ENCODE results near the gene COLEC12. TPM values are rescaled to one million over a fixed set of nuclear protein-coding genes. Genes with fewer than 3 reads are reported as not detected.

COLEC12 gene
- total and polyA plus RNA-seq, 10 of the 15 experiments (the other 5 are each of a cell fraction or from before 2014, with no cell fraction given): 0.04 to 0.05 TPM; not detected in 8

DNA sequence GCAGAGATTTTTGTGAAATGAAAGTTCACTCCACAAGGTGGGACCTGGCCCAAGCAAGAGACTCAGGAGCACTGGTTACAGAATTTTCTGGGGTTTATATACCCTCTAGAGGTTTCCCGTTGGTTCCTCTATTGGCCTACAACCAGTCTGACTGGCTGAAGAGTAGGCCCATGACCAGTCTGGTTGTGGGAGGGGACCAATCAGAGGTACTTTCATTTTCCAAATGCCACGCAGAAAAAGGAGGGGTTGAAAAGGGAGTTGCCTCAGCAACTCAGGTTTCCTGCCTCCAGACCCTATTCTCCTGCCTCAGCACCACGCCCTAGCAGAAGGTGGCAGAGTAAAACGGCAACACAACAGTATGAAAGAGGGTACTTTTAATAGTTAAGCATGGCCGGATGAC, 98.4 kb downstream of the COLEC12 start:
- FAIRE-seq: no peak

More for the DNA sequence above, 98.4 kb downstream of the COLEC12 start:
- Histone ChIP-seq H2AFZ (ENCODE audit: control insufficient read depth, low read depth, low read length) (no peak overlapping the region), H3K36me3 (ENCODE audit: control insufficient read depth in 2 of 2, insufficient read depth in 2 of 2, low read length in 1 of 2) (no peaks in the 10 kb centered on the region), H4K20me1 (ENCODE audit: control insufficient read depth, insufficient read depth) (no peaks in the 10 kb centered on the region), H3K9ac (ENCODE audit: control insufficient read depth, insufficient read depth, low read length) (no peak overlapping the region), H3K4me2 (ENCODE audit: control insufficient read depth, insufficient read depth) (no peak overlapping the region), H3K27ac (ENCODE audit: control insufficient read depth, insufficient read depth) (no peak overlapping the region), H3K27me3 (replicated peaks in 1 of 2; ENCODE audit: control insufficient read depth in 2 of 2, insufficient read depth in 2 of 2, low read length in 1 of 2) (no peaks in the 10 kb centered on the region), H3K79me2 (ENCODE audit: control insufficient read depth, insufficient read depth, low read length) (no peaks in the 10 kb centered on the region), H3K4me3 (no peak overlapping the region), H3K4me1 (ENCODE audit: control insufficient read depth, insufficient read depth, low read length) (no peaks in the 10 kb centered on the region), H3K9me3 (replicated peaks; ENCODE audit: control insufficient read depth, insufficient read depth, low read length) (no peaks in the 10 kb centered on the region; the same call in 2 of the 3 replicates)
- SMC1A ChIA-PET (ENCODE audit: uncharacterized antibody, unreplicated experiment): no interaction called here
- in situ Hi-C loops (cut with MboI) (no loop called here), intact Hi-C loops (cut with micrococcal nuclease; ENCODE audit: unreplicated experiment) (no loop called here)
- no peak for ATAC-seq
- whole genome bisulfite sequencing (ENCODE audit: insufficient coverage, insufficient replicate concordance, low lambda C conversion rate, missing lambda C conversion rate): 15% methylated on average over 5 of the region's 5 CpGs
- RAD21 ChIA-PET (ENCODE audit: unreplicated experiment): no interaction called here
- no TSS peak for BruUV-seq (replicated peaks)
- DNase-seq (ENCODE audit: low read depth, low spot score): no peak
- POLR2A ChIA-PET: no interaction called here
- no peak for TF ChIP-seq SMAD1 (IDR thresholded peaks at IDR 0.05; ENCODE audit: low read depth, partially characterized antibody)
- TF ChIP-seq, protein P1, sequence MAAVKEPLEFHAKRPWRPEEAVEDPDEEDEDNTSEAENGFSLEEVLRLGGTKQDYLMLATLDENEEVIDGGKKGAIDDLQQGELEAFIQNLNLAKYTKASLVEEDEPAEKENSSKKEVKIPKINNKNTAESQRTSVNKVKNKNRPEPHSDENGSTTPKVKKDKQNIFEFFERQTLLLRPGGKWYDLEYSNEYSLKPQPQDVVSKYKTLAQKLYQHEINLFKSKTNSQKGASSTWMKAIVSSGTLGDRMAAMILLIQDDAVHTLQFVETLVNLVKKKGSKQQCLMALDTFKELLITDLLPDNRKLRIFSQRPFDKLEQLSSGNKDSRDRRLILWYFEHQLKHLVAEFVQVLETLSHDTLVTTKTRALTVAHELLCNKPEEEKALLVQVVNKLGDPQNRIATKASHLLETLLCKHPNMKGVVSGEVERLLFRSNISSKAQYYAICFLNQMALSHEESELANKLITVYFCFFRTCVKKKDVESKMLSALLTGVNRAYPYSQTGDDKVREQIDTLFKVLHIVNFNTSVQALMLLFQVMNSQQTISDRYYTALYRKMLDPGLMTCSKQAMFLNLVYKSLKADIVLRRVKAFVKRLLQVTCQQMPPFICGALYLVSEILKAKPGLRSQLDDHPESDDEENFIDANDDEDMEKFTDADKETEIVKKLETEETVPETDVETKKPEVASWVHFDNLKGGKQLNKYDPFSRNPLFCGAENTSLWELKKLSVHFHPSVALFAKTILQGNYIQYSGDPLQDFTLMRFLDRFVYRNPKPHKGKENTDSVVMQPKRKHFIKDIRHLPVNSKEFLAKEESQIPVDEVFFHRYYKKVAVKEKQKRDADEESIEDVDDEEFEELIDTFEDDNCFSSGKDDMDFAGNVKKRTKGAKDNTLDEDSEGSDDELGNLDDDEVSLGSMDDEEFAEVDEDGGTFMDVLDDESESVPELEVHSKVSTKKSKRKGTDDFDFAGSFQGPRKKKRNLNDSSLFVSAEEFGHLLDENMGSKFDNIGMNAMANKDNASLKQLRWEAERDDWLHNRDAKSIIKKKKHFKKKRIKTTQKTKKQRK (IDR thresholded peaks at IDR 0.05; ENCODE audit: low read depth, low read length): no peak
- no peak for TF ChIP-seq YY1 (IDR thresholded peaks at IDR 0.05; ENCODE audit: low read depth, low read length)
- no peak for TF ChIP-seq CHD4 (IDR thresholded peaks at IDR 0.05)
- TF ChIP-seq FOXK2 (IDR thresholded peaks at IDR 0.05): no peak
- no peak for TF ChIP-seq BCL11A (IDR thresholded peaks at IDR 0.05; ENCODE audit: low read depth, low read length)
- TF ChIP-seq NFYB (IDR thresholded peaks at IDR 0.05; ENCODE audit: insufficient read depth, low read depth, low read length): no peak
- no peak for TF ChIP-seq EGR1 (IDR thresholded peaks at IDR 0.05; ENCODE audit: borderline replicate concordance in 1 of 2, low read depth in 2 of 2, low read length in 2 of 2)
- no peak for TF ChIP-seq HDGF (IDR thresholded peaks at IDR 0.05)
- TF ChIP-seq IKZF1 (conservative IDR thresholded peaks at IDR 0.05): no peak
- no peak for TF ChIP-seq TBL1XR1 (IDR thresholded peaks at IDR 0.05; ENCODE audit: low read depth, low read length)
- TF ChIP-seq, protein P2, sequence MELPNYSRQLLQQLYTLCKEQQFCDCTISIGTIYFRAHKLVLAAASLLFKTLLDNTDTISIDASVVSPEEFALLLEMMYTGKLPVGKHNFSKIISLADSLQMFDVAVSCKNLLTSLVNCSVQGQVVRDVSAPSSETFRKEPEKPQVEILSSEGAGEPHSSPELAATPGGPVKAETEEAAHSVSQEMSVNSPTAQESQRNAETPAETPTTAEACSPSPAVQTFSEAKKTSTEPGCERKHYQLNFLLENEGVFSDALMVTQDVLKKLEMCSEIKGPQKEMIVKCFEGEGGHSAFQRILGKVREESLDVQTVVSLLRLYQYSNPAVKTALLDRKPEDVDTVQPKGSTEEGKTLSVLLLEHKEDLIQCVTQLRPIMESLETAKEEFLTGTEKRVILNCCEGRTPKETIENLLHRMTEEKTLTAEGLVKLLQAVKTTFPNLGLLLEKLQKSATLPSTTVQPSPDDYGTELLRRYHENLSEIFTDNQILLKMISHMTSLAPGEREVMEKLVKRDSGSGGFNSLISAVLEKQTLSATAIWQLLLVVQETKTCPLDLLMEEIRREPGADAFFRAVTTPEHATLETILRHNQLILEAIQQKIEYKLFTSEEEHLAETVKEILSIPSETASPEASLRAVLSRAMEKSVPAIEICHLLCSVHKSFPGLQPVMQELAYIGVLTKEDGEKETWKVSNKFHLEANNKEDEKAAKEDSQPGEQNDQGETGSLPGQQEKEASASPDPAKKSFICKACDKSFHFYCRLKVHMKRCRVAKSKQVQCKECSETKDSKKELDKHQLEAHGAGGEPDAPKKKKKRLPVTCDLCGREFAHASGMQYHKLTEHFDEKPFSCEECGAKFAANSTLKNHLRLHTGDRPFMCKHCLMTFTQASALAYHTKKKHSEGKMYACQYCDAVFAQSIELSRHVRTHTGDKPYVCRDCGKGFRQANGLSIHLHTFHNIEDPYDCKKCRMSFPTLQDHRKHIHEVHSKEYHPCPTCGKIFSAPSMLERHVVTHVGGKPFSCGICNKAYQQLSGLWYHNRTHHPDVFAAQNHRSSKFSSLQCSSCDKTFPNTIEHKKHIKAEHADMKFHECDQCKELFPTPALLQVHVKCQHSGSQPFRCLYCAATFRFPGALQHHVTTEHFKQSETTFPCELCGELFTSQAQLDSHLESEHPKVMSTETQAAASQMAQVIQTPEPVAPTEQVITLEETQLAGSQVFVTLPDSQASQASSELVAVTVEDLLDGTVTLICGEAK (IDR thresholded peaks at IDR 0.05; ENCODE audit: borderline replicate concordance): no peak
- no peak for TF ChIP-seq KDM1A (IDR thresholded peaks at IDR 0.05; ENCODE audit: borderline replicate concordance)
- TF ChIP-seq CBFB (IDR thresholded peaks at IDR 0.05; ENCODE audit: low read depth): no peak
- no peak for TF ChIP-seq SREBF1 (IDR thresholded peaks at IDR 0.05; ENCODE audit: low read length)
- CTCF ChIA-PET: no interaction called here

All from GM12878 (cell line).